H1 (cell line): Measurements from ENCODE around the gene JMJD7. TPM values are rescaled to one million over a fixed set of nuclear protein-coding genes. Genes with fewer than 3 reads are reported as not detected.

Experiments used
- SIRT6 ChIP-seq: IDR thresholded peaks from one replicate; pipeline ENCODE4 v1.7.1; 2012; ENCODE audit warnings: low read length, inconsistent platforms
- polyA plus RNA-seq, 7 experiments: library from polyadenylated mRNA; depleted of rRNA in 3 of 7; stranded (reverse) in 5 of 7; unstranded in 2 of 7; fragments of >200 nt in 5 of 7; fragments of 200-250 nt in 2 of 7; gene quantifications; 1 replicate in 5 of 7; 2 replicates in 1 of 7; 4 replicates in 1 of 7; pipeline versions ENCODE4 v1.2.1 to v1.2.3, GENCODE V29; 2011 to 2013; ENCODE audit warnings: missing spikeins in 2 of 7, mixed read lengths in 2 of 7
- total RNA-seq: library from RNA; stranded (reverse); fragmentation: NEBNext Ultra II Directional; extraction: Animal tissue kit (Norgen Biotek cat#: 25700); gene quantifications from 2 replicates; pipeline ENCODE4 v1.2.1, GENCODE V29; 2021

JMJD7 gene
- total and polyA plus RNA-seq, 2 of the 8 experiments (the other 6 are each of a cell fraction or from before 2014, with no cell fraction given), result 15.0 to 20.0 TPM

DNA sequence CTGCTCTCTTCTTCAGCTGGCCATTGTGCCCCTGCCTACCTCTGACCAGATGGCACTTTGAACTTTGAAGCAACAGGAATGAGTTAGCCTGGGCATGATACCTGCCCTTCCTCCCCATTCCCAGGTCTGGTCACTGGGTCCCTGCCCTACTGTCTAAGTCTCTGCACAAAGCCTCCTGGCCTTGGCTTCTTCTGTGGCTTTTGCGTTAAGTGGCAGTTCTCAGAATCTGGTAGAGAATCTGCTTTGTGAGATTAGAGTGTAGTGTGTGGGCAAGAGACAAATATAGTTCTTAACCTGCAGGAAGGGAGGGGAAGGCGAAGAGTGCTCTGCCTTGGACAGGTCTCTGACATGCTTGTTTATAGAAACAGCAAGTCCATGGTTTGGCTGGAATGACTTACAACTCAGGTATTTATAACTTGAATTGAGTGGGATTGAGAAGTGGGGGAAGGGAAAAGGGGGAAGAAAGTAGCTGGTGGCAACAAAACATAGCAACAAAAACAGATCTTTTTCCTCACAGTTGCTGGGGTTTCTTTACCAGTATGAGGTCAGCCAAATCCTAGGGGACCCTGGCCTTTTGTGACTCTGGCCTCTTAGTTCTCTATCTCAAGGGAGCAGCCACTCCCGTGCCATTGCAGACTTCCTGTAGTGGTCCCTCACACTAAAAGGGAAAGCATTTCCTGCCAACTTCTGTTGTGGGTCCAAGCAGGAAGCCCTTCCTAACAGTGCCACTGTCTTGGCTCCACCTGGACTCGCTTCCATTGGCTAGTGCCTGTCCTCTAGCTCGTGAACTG is 36.9 kb upstream of the JMJD7 start (continued):
- TF ChIP-seq SIRT6, result no peak
